HL-60 (cell line): Measurements from ENCODE around the gene NUCKS1.

Experiments
- CTCF ChIP-seq: IDR thresholded peaks from one replicate; pipeline ENCODE4 v1.5.1; 2011; ENCODE audit warnings: low read length, control low read depth, inconsistent platforms; ENCODE audit not compliant: insufficient read depth
- GABPA ChIP-seq: IDR thresholded peaks from 2 replicates; pipeline ENCODE4 v1.6.1; 2012; ENCODE audit warnings: low read depth

- TF ChIP-seq CTCF, result no peak
- TF ChIP-seq GABPA, result no peak
These were observed 25.7 kb upstream of the NUCKS1 start for GRCh38 chr1:205775717-205776056.
